Middle frontal gyrus (tissue), 1 donor: ENCODE results near the gene NIM1K.
"Not testable (repeated sequence)": the region's sequence is repeated elsewhere in the genome, so short reads cannot be mapped to it uniquely, and the experiment has no call there.

ENCODE experiments used
- DNase-seq: peaks from one replicate; pipeline ENCODE4 v3.0.0-alpha.2; 2015; ENCODE audit warnings: low spot score; ENCODE audit errors: extremely low spot score

Gene NIM1K

GRCh38 chr5:43230707-43231106, 38.7 kb downstream of the NIM1K start:
- DNase-seq, result no peak

GRCh38 chr5:43231977-43232376, 40.0 kb downstream of the NIM1K start:
- DNase-seq, result no peak

- no peak for DNase-seq
Measured at GRCh38 chr5:43232943-43233833, 41.2 kb downstream of the NIM1K start.

GRCh38 chr5:43233946-43234345, 41.9 kb downstream of the NIM1K start:
- DNase-seq, result no peak

GRCh38 chr5:43236653-43237355, 44.8 kb downstream of the NIM1K start:
- no peak for DNase-seq

- no peak for DNase-seq
Measured at GRCh38 chr5:43242196-43242595, 50.2 kb downstream of the NIM1K start.

- DNase-seq, result no peak
Measured at GRCh38 chr5:43243270-43243669, 51.2 kb downstream of the NIM1K start.

- no peak for DNase-seq
Measured at GRCh38 chr5:43244823-43245565, 53.0 kb downstream of the NIM1K start.

- DNase-seq, result no peak
Measured at GRCh38 chr5:43245724-43246385, 53.8 kb downstream of the NIM1K start.

- no peak for DNase-seq
Measured at GRCh38 chr5:43251754-43252153, 59.7 kb downstream of the NIM1K start.

- DNase-seq, result no peak
Measured at GRCh38 chr5:43255704-43256103, 63.7 kb downstream of the NIM1K start.

- DNase-seq, result no peak
Measured at GRCh38 chr5:43256261-43256966, 64.4 kb downstream of the NIM1K start.

GRCh38 chr5:43258116-43258515, 66.1 kb downstream of the NIM1K start:
- DNase-seq, result no peak

GRCh38 chr5:43262269-43262668, 70.2 kb downstream of the NIM1K start:
- DNase-seq, result not testable (repeated sequence)

GRCh38 chr5:43268188-43268820, 76.3 kb downstream of the NIM1K start:
- no peak for DNase-seq

- no peak for DNase-seq
Measured at GRCh38 chr5:43270645-43271044, 78.6 kb downstream of the NIM1K start.

- DNase-seq, result no peak
Measured at GRCh38 chr5:43273552-43273951, 81.5 kb downstream of the NIM1K start.

- DNase-seq, result no peak
Measured at GRCh38 chr5:43274435-43275114, 82.5 kb downstream of the NIM1K start.

- no peak for DNase-seq
Measured at GRCh38 chr5:43275391-43275790, 83.4 kb downstream of the NIM1K start.
